GM12801 (cell line): ENCODE measurements around the gene RFWD3.

Experiments
- CTCF ChIP-seq: IDR thresholded peaks from one replicate; pipeline ENCODE4 v1.5.1; 2011; ENCODE audit warnings: control low read depth; ENCODE audit not compliant: insufficient read length; ENCODE audit errors: extremely low read depth

The RFWD3 gene

GRCh38 chr16:74641969-74642368, 24.7 kb downstream of the RFWD3 start:
- no peak for TF ChIP-seq CTCF

- no peak for TF ChIP-seq CTCF
Observed at GRCh38 chr16:74637742-74638453, 28.8 kb downstream of the RFWD3 start.

GRCh38 chr16:74635303-74635702, 31.4 kb downstream of the RFWD3 start:
- no peak for TF ChIP-seq CTCF

DNA sequence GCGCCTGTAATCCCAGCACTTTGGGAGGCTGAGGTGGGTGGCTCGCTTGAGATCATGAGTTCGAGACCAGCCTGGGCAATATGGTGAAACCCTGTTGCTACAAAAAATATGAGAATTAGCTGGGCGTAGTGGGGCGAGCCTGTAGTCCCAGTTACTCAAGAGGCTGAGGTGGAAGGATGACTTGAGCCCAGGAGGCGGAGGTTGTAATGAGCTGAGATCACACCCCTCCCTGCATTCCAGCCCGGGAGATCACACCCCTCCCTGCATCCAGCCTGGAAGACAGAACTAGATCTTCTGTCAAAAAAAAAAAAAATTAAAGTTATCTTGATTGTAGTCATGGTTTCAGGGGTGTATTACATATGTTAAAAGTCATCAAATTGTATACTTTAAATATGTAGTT, 33.0 kb downstream of the RFWD3 start:
- no peak for TF ChIP-seq CTCF

DNA sequence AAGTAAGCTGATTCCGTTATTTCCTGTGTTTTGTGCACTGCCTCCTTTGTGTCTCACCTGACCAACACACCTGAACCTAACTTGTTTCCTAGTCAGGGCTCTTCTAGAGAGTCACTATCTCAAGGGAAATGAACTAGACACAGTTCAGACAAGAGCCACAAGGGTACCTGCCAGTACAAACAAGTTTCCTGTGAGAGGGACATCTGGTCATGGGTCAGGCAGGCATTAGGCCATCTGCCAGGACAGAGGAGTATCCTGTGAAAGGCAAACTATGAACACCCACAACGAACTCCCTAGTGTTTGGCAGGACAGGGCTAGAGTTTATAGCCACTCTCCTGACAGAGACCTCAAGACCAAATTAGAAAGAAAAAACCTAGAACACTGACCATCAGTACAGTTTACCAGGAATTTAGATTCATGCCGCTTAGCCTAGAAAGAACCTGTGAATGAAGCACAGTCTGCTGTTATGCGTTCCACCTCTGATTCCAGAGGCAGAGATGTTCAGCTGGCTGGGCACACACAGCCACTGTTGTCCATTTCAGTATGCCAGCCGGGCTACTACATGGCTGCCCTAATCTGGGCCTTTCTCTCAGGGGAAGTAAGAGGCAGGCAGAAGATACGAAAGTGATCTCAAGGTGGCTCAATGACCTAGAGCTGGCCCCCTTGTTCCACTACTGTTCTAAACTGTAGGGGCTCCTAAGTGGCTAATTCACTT, 39.0 kb downstream of the RFWD3 start:
- no peak for TF ChIP-seq CTCF

DNA sequence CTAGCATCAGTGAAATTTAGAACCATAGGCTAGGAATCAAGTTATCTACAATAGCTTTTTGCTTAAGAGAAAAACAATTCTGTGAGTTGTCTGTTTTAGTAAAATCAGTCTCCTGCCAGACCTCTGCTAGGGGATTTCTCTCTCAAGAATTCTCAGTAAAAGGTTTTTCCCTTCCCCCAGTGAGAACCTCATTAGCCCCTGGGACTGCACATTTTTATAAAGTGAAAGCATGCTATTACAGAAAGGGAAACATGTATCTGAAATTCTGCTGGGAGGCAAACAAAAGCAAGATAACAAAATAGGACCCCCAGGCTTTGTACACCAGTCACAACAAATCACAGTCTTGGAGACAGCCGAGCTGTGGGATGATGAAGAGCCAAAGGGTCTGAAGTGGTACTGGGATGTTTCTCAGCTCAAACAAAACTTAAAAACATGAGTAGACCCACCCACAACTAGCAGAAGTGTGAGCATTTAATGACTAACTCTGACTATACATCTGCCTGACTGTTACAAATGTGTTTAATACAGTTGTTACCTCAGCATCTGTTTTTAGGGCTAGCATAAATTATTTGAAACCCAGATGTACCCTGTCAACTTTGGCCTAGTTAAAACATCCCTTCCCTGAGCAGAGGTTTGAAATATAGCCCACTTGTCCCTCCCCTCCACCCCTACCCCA, 39.8 kb downstream of the RFWD3 start:
- TF ChIP-seq CTCF = no peak

- no peak for TF ChIP-seq CTCF
Observed at GRCh38 chr16:74625500-74626350, 41.0 kb downstream of the RFWD3 start.
